Pons (tissue), 1 donor: ENCODE measurements around the gene PPARA.

Experiments
- DNase-seq: peaks from one replicate; pipeline ENCODE4 v3.0.0-alpha.2; 2016; ENCODE audit warnings: low spot score

PPARA gene

GRCh38 chr22:46143491-46144147 lies 6.7 kb upstream of the PPARA start:
- no peak for DNase-seq

GRCh38 chr22:46145361-46145851 lies 4.9 kb upstream of the PPARA start:
- no peak for DNase-seq

GRCh38 chr22:46145896-46146295 lies 4.4 kb upstream of the PPARA start:
- DNase-seq: no peak

GRCh38 chr22:46146329-46146728 lies 4.0 kb upstream of the PPARA start:
- no peak for DNase-seq

- no peak for DNase-seq
These were observed 3.3 kb upstream of the PPARA start for GRCh38 chr22:46147061-46147460.

GRCh38 chr22:46147471-46148267 lies 2.7 kb upstream of the PPARA start:
- no peak for DNase-seq

GRCh38 chr22:46148336-46148735 lies 2.0 kb upstream of the PPARA start:
- DNase-seq: no peak

GRCh38 chr22:46148816-46149511 lies 1.4 kb upstream of the PPARA start:
- DNase-seq: peak; percentile 17

GRCh38 chr22:46149512-46150033 lies 753 bp upstream of the PPARA start:
- DNase-seq: peak; percentile 38

GRCh38 chr22:46150655-46151477 lies 540 bp downstream of the PPARA start:
- no peak for DNase-seq

GRCh38 chr22:46153930-46154329 lies 3.6 kb downstream of the PPARA start:
- no peak for DNase-seq

- DNase-seq: no peak
These were observed 5.7 kb downstream of the PPARA start for GRCh38 chr22:46156031-46156430.

- DNase-seq: no peak
These were observed 8.0 kb downstream of the PPARA start for GRCh38 chr22:46158283-46158682.

- no peak for DNase-seq
These were observed 8.9 kb downstream of the PPARA start for GRCh38 chr22:46159212-46159611.

- no peak for DNase-seq
These were observed 9.5 kb downstream of the PPARA start for GRCh38 chr22:46159777-46160176.

GRCh38 chr22:46162285-46162684 lies 12.0 kb downstream of the PPARA start:
- DNase-seq: no peak

- DNase-seq: no peak
These were observed 12.6 kb downstream of the PPARA start for GRCh38 chr22:46162771-46163556.

- no peak for DNase-seq
These were observed 13.2 kb downstream of the PPARA start for GRCh38 chr22:46163557-46163888.

GRCh38 chr22:46165977-46166376 lies 15.7 kb downstream of the PPARA start:
- no peak for DNase-seq

GRCh38 chr22:46169628-46170027 lies 19.3 kb downstream of the PPARA start:
- no peak for DNase-seq

GRCh38 chr22:46171940-46172339 lies 21.6 kb downstream of the PPARA start:
- DNase-seq: no peak
